HG02610 (cell line): Measurements from ENCODE around the gene MAMDC4.
"Not testable (repeated sequence)": the region's sequence is repeated elsewhere in the genome, so short reads cannot be mapped to it uniquely, and the experiment has no call there.

Experiments used
- ATAC-seq: cut with Tn5 transposase; IDR thresholded peaks from one replicate; pipeline ENCODE4 v1.9.1; 2021; ENCODE audit warnings: mild to moderate bottlenecking, moderate library complexity; ENCODE audit not compliant: unreplicated experiment

The MAMDC4 gene

GRCh38 chr9:136860529-136860928, 8.4 kb downstream of the MAMDC4 start:
- ATAC-seq: no peak

DNA sequence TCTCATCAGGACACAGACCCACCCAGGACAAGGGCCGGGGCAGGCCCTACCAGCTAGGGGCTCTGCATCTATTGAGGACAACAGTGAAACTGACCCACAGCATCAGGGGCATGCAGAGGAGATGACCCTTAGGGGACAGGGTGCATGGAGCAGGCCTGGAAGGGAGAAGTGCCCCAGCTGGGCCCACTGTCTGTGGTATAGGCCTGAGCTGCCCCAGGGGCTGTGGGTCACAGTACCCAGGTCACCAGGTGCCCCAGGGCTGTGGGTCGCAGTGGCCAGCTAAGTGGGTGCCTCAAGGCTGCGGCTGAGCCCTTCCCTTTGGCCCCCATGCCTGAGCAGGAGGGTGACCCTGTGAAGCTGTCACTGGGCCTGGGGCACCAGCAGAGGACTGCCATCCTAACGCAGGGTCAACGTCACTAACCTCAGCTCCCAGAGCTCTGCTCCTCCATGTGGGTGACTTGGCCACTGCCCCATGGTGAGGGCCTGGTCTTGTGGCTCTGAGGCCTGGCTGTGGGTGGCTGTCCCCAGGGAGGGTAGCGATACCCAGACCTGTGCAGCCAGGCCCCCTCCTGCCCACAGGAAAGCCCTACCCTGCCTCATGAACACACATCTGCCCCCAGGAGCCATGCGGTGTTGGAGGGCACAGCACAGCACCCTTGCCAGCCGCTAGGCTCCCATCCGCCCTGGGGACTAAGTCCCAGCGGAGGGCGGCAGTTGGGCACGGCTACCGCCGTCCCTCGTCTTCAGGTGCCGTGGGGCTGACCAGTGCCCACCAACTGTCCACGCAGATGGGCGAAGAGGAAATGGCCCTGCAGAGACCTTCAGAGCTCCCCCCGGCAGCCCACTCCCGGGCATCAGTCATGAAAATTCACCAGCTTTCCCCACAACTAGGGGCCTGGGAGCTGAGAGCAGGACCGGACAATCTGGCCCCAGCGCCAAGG, 9.1 kb downstream of the MAMDC4 start:
- no peak for ATAC-seq

DNA sequence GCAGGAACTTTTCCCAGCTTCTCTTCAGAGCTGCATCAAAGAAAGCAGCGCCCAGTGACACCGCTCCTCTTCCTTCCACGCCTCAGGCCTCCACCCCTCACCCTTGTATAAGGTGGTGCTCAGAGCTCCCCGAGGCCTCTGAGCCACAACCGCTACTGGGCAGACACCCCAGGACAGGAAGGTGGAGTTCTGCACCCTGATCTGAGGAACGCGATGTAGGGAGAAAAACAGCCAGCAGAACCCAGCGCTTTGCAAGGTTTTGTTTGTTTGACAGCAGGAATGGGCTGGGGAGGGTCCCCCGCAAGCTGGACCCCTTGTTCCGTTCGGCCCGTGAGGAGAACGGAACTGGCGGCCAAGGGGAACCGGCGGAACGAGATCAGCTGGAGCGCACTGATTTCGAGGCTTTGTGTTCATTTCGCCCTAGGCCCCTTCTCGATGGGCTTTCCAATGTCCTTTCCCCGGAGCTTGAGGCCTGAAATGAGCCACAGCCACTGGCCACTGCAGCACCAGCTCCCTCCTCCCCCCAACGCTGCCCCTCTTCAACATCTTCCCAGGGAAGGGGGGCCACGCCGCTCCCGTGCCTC, 9.8 kb downstream of the MAMDC4 start:
- no peak for ATAC-seq

- no peak for ATAC-seq
Measured at GRCh38 chr9:136862849-136863622, 10.9 kb downstream of the MAMDC4 start.

DNA sequence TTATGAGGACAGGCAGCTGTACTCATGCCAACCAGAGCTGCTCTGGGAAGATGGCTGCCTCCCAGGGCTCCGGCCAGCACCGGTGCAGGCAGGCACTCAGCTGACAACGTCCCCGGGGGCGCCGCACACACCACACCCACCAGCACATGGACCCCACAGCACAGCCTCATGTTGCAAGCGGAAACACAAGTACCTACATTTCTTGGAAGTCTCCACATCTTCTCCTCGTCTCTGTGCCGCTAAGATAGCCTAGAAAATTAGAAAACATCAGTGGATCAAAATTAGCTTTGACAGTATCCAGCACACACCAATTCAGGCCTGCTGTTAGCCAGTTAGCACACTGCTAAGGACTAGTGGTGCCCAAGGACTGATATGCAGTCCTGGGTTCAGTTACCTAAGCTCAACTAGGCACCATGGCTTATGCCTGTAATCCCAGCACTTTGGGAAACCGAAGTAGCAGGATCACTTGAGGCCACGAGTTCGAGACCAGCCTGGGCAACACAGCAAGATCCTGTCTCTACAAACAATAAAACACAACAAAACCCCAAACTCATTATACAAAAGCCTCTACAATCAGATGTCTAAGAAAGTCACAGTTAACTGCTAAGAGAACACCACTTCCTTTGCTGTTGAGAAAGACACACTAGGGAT, 11.6 kb downstream of the MAMDC4 start:
- ATAC-seq: no peak

- no peak for ATAC-seq
Measured at GRCh38 chr9:136865041-136865767, 13.1 kb downstream of the MAMDC4 start.

GRCh38 chr9:136865768-136866103, 13.6 kb downstream of the MAMDC4 start:
- no peak for ATAC-seq

DNA sequence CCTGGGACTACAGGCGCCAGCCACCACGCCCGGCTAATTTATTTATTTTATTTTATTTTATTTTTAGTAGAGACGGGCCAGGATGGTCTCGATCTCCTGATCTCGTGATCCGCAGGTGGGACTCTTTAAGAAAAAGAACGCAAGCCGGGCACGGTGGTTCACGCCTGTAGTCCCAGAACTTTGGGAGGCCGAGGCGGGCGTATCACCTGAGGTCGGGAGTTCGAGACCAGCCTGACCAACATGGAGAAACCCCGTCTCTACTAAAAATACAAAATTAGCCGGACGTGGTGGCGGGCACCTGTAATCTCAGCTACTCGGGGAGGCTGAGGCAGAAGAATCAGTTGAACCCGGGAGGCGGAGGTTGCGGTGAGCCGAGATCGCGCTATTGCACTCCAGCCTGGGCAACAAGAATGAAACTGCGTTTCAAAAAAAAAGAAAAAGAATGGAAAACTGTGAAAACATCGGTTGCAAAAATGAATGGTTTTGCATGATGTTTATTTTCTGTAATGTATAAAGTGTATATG, 14.8 kb downstream of the MAMDC4 start:
- ATAC-seq: not testable (repeated sequence)

GRCh38 chr9:136867480-136867879, 15.3 kb downstream of the MAMDC4 start:
- no peak for ATAC-seq

DNA sequence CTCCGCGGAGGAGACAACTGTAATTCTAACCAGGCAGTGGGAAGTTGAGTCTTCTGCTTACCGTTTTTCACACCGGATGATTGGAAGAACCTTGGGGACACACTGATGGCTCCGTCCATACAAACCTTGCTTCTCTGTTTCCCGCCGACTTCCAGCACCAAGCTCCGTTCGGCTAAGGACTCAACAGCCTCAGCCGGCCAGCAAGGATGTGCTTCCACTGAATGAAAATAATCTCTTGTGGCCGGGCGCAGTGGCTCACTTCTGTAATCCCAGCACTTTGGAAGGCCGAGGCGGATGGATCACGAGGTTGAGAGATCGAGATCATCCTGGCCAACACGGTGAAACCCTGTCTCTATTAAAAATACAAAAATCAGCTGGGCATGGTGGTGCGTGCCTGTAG, 15.8 kb downstream of the MAMDC4 start:
- ATAC-seq: no peak

- no peak for ATAC-seq
Measured at GRCh38 chr9:136868644-136869043, 16.5 kb downstream of the MAMDC4 start.

DNA sequence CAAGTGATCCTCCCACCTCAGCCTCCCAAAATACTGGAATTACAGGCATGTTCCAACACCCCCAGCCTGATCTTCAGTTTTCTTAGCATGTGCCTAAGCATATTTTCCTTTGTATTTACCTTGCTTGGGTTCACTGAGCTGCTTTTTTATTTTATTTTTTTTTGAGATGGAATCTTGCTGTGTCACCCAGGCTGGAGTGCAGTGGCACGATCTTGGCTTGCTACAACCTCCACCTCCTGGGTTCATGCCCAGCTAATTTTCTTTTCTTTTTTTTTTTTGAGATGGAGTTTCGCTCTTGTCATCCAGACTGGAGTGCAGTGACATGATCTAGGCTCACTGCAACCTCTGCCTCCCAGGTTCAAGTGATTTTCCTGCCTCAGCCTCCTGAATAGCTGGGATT, 17.5 kb downstream of the MAMDC4 start:
- not testable (repeated sequence) for ATAC-seq

DNA sequence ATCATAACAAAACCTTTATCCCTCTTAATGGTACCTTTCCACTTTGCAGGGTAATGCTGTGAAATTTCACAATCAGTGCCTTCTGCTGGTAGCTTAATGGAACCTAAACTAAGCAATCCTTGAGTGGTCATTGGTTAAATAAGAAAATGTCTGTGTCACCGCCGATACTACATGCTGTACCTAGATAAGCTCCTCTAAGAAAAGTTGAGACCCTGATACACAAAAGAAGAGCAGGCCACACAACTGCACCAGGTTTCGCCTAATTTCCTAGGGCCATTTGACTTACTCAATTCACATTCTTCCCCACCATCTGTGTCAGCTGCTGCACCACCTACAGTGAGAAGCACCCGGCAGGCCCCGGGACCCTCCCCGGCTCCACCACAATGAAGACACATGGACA, 23.0 kb downstream of the MAMDC4 start:
- no peak for ATAC-seq

DNA sequence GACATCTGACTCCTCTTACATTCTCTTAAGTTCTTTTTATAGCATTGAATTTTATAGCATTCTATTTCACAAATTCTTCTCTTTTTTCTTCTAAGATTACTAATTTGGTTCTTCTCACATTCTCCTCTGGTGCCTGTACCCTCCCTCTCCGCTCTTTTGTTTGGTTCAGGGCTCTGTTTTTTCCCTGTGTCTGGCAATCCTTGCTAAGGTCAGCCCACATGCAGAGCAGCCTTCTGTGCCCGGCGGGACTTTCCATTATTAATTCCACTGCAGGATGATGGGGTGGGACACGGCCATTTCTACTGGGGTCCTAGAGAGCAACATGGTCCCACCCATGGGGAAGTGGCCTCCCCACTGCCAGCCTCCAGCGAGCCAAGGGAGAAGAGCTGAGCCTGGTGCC, 24.3 kb downstream of the MAMDC4 start:
- ATAC-seq: no peak

GRCh38 chr9:136880651-136881050, 28.5 kb downstream of the MAMDC4 start:
- no peak for ATAC-seq

DNA sequence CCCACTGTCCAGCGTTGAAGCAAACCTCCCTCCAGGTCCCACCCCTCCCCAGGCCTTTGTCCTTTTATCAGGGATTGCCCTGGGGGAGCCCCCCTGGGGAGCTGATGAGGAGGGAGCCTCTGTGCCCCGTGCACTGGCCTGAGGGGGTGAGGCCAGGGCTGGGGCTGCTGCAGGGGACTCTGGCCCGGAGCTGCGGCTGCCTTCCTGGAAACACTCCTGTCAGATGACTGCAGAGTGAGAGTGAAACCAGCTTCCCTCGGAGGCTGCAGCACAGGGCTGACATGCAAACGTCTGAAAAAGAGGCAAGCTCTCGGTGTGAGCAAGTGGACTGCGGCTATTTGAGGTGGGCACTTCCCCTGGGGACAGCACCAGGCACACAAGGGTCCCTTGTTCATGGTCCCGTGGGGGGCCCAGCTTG, 29.6 kb downstream of the MAMDC4 start:
- peak; percentile 36 for ATAC-seq

DNA sequence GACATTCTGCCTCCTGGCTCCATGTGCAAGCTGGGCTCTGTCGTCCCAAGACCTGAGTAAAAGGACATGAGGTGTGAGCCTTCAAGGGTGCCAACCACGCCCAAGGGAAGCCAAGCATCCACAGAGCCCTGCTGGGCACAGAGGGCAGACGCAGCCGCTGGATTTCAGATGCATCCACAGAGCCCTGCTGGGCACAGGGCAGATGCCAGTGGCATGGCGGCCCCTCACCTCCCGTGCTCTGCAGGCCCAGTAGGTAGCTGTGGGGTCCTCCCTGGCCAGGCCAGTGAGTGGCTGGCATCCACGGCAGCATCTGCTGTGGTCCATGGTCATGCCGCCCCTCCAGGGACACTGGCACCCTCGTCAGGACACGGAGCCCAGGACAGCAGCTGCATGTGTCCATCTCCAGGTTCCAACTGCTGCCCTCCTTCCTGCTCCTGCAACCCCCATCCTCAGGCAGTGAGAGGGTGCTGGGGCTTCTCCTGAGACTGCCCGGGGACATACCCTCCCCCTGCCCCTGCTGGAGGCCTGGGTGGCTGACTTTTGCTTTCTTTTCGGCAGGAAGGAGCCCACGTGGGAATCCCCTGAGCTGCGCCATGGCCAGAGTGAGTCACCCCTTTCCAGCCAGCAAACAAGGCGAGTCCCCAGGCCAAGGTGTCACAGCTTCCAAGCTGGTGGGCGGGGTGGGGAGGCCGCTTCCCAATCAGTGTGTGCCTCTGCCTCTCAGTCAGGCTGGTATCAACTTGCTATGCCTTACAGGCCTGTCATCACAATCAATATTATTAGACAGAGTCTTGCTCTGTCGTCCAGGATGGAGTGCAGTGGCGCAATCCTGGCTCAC, 30.2 kb downstream of the MAMDC4 start:
- peak; percentile 31 for ATAC-seq

DNA sequence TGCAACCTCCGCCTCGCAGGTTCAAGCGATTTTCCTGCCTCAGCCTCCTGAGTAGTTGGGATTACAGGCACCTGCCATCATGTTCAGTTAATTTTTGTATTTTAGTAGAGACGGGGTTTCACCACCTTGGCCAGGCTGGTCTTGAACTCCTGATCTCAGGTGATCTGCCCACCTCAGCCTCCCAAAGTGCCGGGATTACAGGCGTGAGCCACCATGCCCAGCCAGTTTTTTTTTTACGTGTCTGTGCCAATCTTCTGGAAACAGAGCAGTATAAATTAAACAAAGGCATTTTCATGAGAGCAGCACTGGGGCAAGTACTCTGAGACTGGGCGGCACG, 30.8 kb downstream of the MAMDC4 start:
- not testable (repeated sequence) for ATAC-seq

GRCh38 chr9:136883670-136884069, 31.5 kb downstream of the MAMDC4 start:
- ATAC-seq: not testable (repeated sequence)
